Measurements from ENCODE around the gene TUBB3. TPM values are rescaled to one million over a fixed set of nuclear protein-coding genes. Genes with fewer than 3 reads are reported as not detected.

TUBB3 gene
- total and polyA plus RNA-seq, 2 of the 8 experiments (the other 6 are each of a cell fraction or from before 2014, with no cell fraction given), result 275 to 393 TPM

GRCh38 chr16:89913408-89914387 is 9.4 kb upstream of the TUBB3 start:
- Histone ChIP-seq H2BK20ac (ENCODE audit: low read length) (no peak overlapping the region), H3K79me2 (ENCODE audit: control insufficient read depth in 1 of 2, insufficient read depth in 2 of 2, low read length in 2 of 2) (no peaks in the 10 kb centered on the region), H3K23ac (ENCODE audit: insufficient read length) (no peak overlapping the region), H3K56ac (replicated peaks; ENCODE audit: insufficient read length, low read depth, low read length) (no peak overlapping the region), H2BK120ac (replicated peaks; ENCODE audit: low read depth, low read length) (no peak overlapping the region), H3K4me2 (ENCODE audit: insufficient read depth in 1 of 2, low read depth in 2 of 2, low read length in 2 of 2) (no peak overlapping the region), H3K27ac (ENCODE audit: low read depth, low read length) (no peak overlapping the region), H4K91ac (replicated peaks; ENCODE audit: insufficient read length, low read length) (no peak overlapping the region), H2BK5ac (ENCODE audit: low read depth, low read length) (peak overlapping the region; percentile 55; the same call in 1 of the 2 replicates), H3K4me3 (ENCODE audit: extremely low read depth in 1 of 4, insufficient read depth in 2 of 4, low read depth in 3 of 4, low read length in 4 of 4) (no peak overlapping the region), H3K4me1 (replicated peaks in 1 of 4; ENCODE audit: control insufficient read depth in 3 of 4, insufficient read depth in 4 of 4, low read length in 3 of 4) (peaks cover 0 to 5% (median 2%) of the 10 kb centered on the region in 4 experiments; a peak in 5 of 7 replicates), H4K8ac (ENCODE audit: extremely low read depth, insufficient read depth, low read length) (no peak overlapping the region), H3K36me3 (ENCODE audit: control insufficient read depth in 2 of 4, insufficient read depth in 4 of 4, low read length in 3 of 4) (peaks cover 0 to 6% (median 0%) of the 10 kb centered on the region in 4 experiments; a peak in 3 of 8 replicates), H3K23me2 (ENCODE audit: low read depth, low read length) (peaks cover 9% of the 10 kb centered on the region; the same call in 1 of the 2 replicates), H2AFZ (ENCODE audit: low read length) (no peak overlapping the region), H3K27me3 (replicated peaks in 1 of 4; ENCODE audit: control insufficient read depth in 3 of 4, extremely low read depth in 1 of 4, insufficient read depth in 3 of 4, low read length in 3 of 4) (peaks cover 0 to under 1% (median under 1%) of the 10 kb centered on the region in 4 experiments; a peak in 4 of 7 replicates), H3K14ac (ENCODE audit: insufficient read length) (no peak overlapping the region), H3K9ac (replicated peaks in 1 of 4; ENCODE audit: extremely low read depth in 1 of 4, low read depth in 3 of 4, low read length in 3 of 4) (no peak overlapping the region), H2BK15ac (ENCODE audit: low read length) (no peak overlapping the region), H3K18ac (ENCODE audit: extremely low read depth, low read length) (no peak overlapping the region), H3K9me3 (ENCODE audit: insufficient read depth in 2 of 2, low read depth in 1 of 2, low read length in 1 of 2) (no peaks in the 10 kb centered on the region), H3K4ac (replicated peaks; ENCODE audit: insufficient read length, low read depth, low read length) (no peak overlapping the region), H4K20me1 (replicated peaks in 1 of 2; ENCODE audit: control insufficient read depth in 1 of 2, insufficient read depth in 2 of 2, low read length in 2 of 2) (peaks cover 0 to 4% of the 10 kb centered on the region in 2 experiments), H4K5ac (ENCODE audit: insufficient read length, low read depth, low read length) (no peak overlapping the region), H3K79me1 (ENCODE audit: low read depth, low read length) (no peaks in the 10 kb centered on the region), H2BK12ac (ENCODE audit: low read depth, low read length) (peak overlapping the region; percentile 88; the same call in 1 of the 2 replicates), H2AK5ac (ENCODE audit: low read depth, low read length) (0 out of 2 replicates have a peak overlapping the region, but pooled peaks have one; percentile 56)
- DNase-seq (ENCODE audit: low read depth in 1 of 2, low spot score in 2 of 2) (no peak), FAIRE-seq (no peak)
- WGBS, 2 experiments (ENCODE audit: extremely low coverage in 1 of 2, insufficient coverage in 1 of 2, insufficient read length in 1 of 2, insufficient replicate concordance in 2 of 2, low coverage in 1 of 2, low lambda C conversion rate in 2 of 2, missing lambda C conversion rate in 1 of 2), result 90% methylated on average over 30 of the region's 30 CpGs; no CpG with 5 or more reads in 1 of the 2 experiments
- ChIA-PET POLR2A (ENCODE audit: partially characterized antibody) (interaction anchor here (1.0 to 6.5 kb wide), 3 partner anchors 9 to 37 kb away, joined by 3 to 71 read pairs (median 3); partner anchors contain the start of gene TUBB3), CTCF (ENCODE audit: partially characterized antibody) (no interaction called here)
- no peak for TF ChIP-seq ASH2L (IDR thresholded peaks at IDR 0.05; ENCODE audit: low read length)
- TF ChIP-seq JUN (IDR thresholded peaks at IDR 0.05; ENCODE audit: low read depth, low read length), result no peak
- TF ChIP-seq CREB1 (IDR thresholded peaks at IDR 0.05), result no peak
- TF ChIP-seq ZNF274 (IDR thresholded peaks at IDR 0.05; ENCODE audit: borderline replicate concordance, extremely low read depth, low read length), result no peak
- TF ChIP-seq CHD2 (IDR thresholded peaks at IDR 0.05; ENCODE audit: low read length), result no peak
- no peak for TF ChIP-seq SUZ12 (IDR thresholded peaks at IDR 0.05; ENCODE audit: low read length)
- TF ChIP-seq EZH2 (IDR thresholded peaks at IDR 0.05; ENCODE audit: low read depth, low read length, severe bottlenecking), result no peak
- TF ChIP-seq CTCF (IDR thresholded peaks at IDR 0.05; ENCODE audit: control extremely low read depth in 1 of 3, insufficient read depth in 1 of 3, low read depth in 1 of 3, low read length in 3 of 3), result no peak
